ENCODE measurements around the gene RDH12.

The RDH12 gene

GRCh38 chr14:67757175-67757574 lies 55.5 kb downstream of the RDH12 start:
- no peak for DNase-seq

GRCh38 chr14:67759916-67760315 lies 58.2 kb downstream of the RDH12 start:
- no peak for DNase-seq

GRCh38 chr14:67762051-67762450 lies 60.4 kb downstream of the RDH12 start:
- no peak for DNase-seq

- DNase-seq, result no peak
Observed at GRCh38 chr14:67763158-67763822, 61.6 kb downstream of the RDH12 start.

GRCh38 chr14:67764496-67764895 lies 62.8 kb downstream of the RDH12 start:
- no peak for DNase-seq

GRCh38 chr14:67765192-67765834 lies 63.6 kb downstream of the RDH12 start:
- no peak for DNase-seq

- no peak for DNase-seq
Observed at GRCh38 chr14:67766035-67766680, 64.5 kb downstream of the RDH12 start.

- no peak for DNase-seq
Observed at GRCh38 chr14:67768219-67768618, 66.5 kb downstream of the RDH12 start.

GRCh38 chr14:67773844-67774377 lies 72.2 kb downstream of the RDH12 start:
- no peak for DNase-seq

- DNase-seq, result no peak
Observed at GRCh38 chr14:67776653-67777322, 75.1 kb downstream of the RDH12 start.

GRCh38 chr14:67778792-67779191 lies 77.1 kb downstream of the RDH12 start:
- no peak for DNase-seq

GRCh38 chr14:67782090-67782489 lies 80.4 kb downstream of the RDH12 start:
- DNase-seq, result no peak

All from stimulated activated naive CD4-positive, alpha-beta T cell treated with Interleukin-2 at 50 U/mL for 16 hours (primary cell).